Hematopoietic multipotent progenitor cell treated with erythropoietin and hydrocortisone succinate and interleukin-3 and kit ligand, for 6 days (in vitro differentiated cells): ENCODE measurements around the gene CD40.
A peak's percentile ranks its signal among the peaks of the same experiment; 100 is the strongest.

Experiments
- DNase-seq: peaks from one replicate; pipeline ENCODE4 v3.0.0-alpha.2; 2015

The CD40 gene

GRCh38 chr20:46151936-46152335 lies 33.8 kb downstream of the CD40 start:
- peak; percentile 22 for DNase-seq

GRCh38 chr20:46152824-46153586 lies 34.9 kb downstream of the CD40 start:
- no peak for DNase-seq

- DNase-seq: no peak
Observed at GRCh38 chr20:46154305-46154704, 36.2 kb downstream of the CD40 start.

GRCh38 chr20:46154796-46155195 lies 36.7 kb downstream of the CD40 start:
- no peak for DNase-seq

GRCh38 chr20:46156065-46156464 lies 38.0 kb downstream of the CD40 start:
- no peak for DNase-seq

GRCh38 chr20:46157076-46157592 lies 39.0 kb downstream of the CD40 start:
- DNase-seq: no peak

- no peak for DNase-seq
Observed at GRCh38 chr20:46157625-46158024, 39.5 kb downstream of the CD40 start.

GRCh38 chr20:46158476-46158987 lies 40.4 kb downstream of the CD40 start:
- DNase-seq: no peak

GRCh38 chr20:46159101-46159897 lies 41.2 kb downstream of the CD40 start:
- DNase-seq: no peak

- DNase-seq: no peak
Observed at GRCh38 chr20:46160661-46161060, 42.5 kb downstream of the CD40 start.

GRCh38 chr20:46161921-46162320 lies 43.8 kb downstream of the CD40 start:
- no peak for DNase-seq

- no peak for DNase-seq
Observed at GRCh38 chr20:46164254-46164653, 46.1 kb downstream of the CD40 start.

GRCh38 chr20:46167080-46167479 lies 49.0 kb downstream of the CD40 start:
- DNase-seq: no peak

- no peak for DNase-seq
Observed at GRCh38 chr20:46168438-46168837, 50.3 kb downstream of the CD40 start.

GRCh38 chr20:46169245-46170171 lies 51.4 kb downstream of the CD40 start:
- DNase-seq: no peak

GRCh38 chr20:46171476-46171875 lies 53.4 kb downstream of the CD40 start:
- DNase-seq: no peak

- no peak for DNase-seq
Observed at GRCh38 chr20:46171909-46172308, 53.8 kb downstream of the CD40 start.

- DNase-seq: no peak
Observed at GRCh38 chr20:46172455-46172854, 54.3 kb downstream of the CD40 start.

GRCh38 chr20:46172961-46173536 lies 54.9 kb downstream of the CD40 start:
- no peak for DNase-seq

- no peak for DNase-seq
Observed at GRCh38 chr20:46173652-46174468, 55.7 kb downstream of the CD40 start.

GRCh38 chr20:46174469-46175126 lies 56.5 kb downstream of the CD40 start:
- DNase-seq: peak; percentile 91
